ENCODE data around the gene MTERF2. TPM values are rescaled to one million over a fixed set of nuclear protein-coding genes. Genes with fewer than 3 reads are reported as not detected.
A peak's percentile ranks its signal among the peaks of the same experiment; 100 is the strongest.

MTERF2 gene
- total RNA-seq, 1 experiment from 2014 or later: 5.0 TPM

- no peaks in the 10 kb centered on the region for H3K23me2 ChIP-seq (ENCODE audit: insufficient read length, low read depth, low read length, poor library complexity, severe bottlenecking)
- no peak overlapping the region for H3K27ac ChIP-seq (ENCODE audit: insufficient read length, low read depth, low read length)
- H2BK15ac ChIP-seq (ENCODE audit: low read depth, low read length): no peak overlapping the region
- H3K18ac ChIP-seq (ENCODE audit: insufficient read length, low read depth, low read length): no peak overlapping the region
- no peaks in the 10 kb centered on the region for H4K20me1 ChIP-seq (ENCODE audit: control insufficient read depth, insufficient read depth, insufficient read length)
- H3K4me2 ChIP-seq (ENCODE audit: insufficient read depth, insufficient read length, low read length): no peak overlapping the region
- H3K79me2 ChIP-seq (ENCODE audit: insufficient read depth, low read length): no peaks in the 10 kb centered on the region
- H3T11ph ChIP-seq (ENCODE audit: low read length): no peak overlapping the region
- H4K8ac ChIP-seq (replicated peaks; ENCODE audit: insufficient read length, low read depth, low read length): no peak overlapping the region
- no peaks in the 10 kb centered on the region for H3K27me3 Mint-ChIP-seq (ENCODE audit: low read depth)
- H3K27ac Mint-ChIP-seq: peak overlapping the region in 1 of 3 experiments; percentile 2; a peak in 1 of 7 replicates
- H2BK5ac ChIP-seq (ENCODE audit: insufficient read length, low read length): no peak overlapping the region
- no peak overlapping the region for H3K4ac ChIP-seq (ENCODE audit: low read depth, low read length)
- no peak overlapping the region for H3K9ac ChIP-seq (ENCODE audit: extremely low read depth, insufficient read length, low read length)
- no peak for TF ChIP-seq CTCF (conservative IDR thresholded peaks at IDR 0.05)
- no peak overlapping the region for H2BK12ac ChIP-seq (ENCODE audit: insufficient read length, low read depth, low read length)
- no peak overlapping the region for H4K5ac ChIP-seq (ENCODE audit: insufficient read length, low read depth, low read length)
- H3K9me3 Mint-ChIP-seq: no peaks in the 10 kb centered on the region
- no peak overlapping the region for H3K23ac ChIP-seq (ENCODE audit: insufficient read length, low read depth, low read length)
- DNase-seq: no peak
- H2AFZ ChIP-seq (ENCODE audit: low read length): no peak overlapping the region
- no peaks in the 10 kb centered on the region for H3K79me1 ChIP-seq (ENCODE audit: insufficient read depth, low read depth, low read length, poor library complexity, severe bottlenecking)
- peaks cover 5 to 9% of the 10 kb centered on the region in 2 experiments for H3K4me1 Mint-ChIP-seq
- H2BK20ac ChIP-seq (ENCODE audit: low read depth, low read length, poor library complexity, severe bottlenecking): no peak overlapping the region
- no peak overlapping the region for H3K56ac ChIP-seq (ENCODE audit: insufficient read length, low read depth, low read length)
- no CpG with 5 or more reads among the region's 1 CpG for WGBS (ENCODE audit: extremely low coverage, insufficient read length, low lambda C conversion rate)
- no peaks in the 10 kb centered on the region for H3K9me3 ChIP-seq (ENCODE audit: control insufficient read depth, low read depth, low read length)
- no peak overlapping the region for H3K4me3 Mint-ChIP-seq
- no peaks in the 10 kb centered on the region for H3K4me1 ChIP-seq (ENCODE audit: insufficient read depth, low read length)
- H3K36me3 Mint-ChIP-seq (ENCODE audit: insufficient read depth in 1 of 3, low read depth in 3 of 3): 0 out of 7 replicates have a peak, but pooled peaks cover 0 to 1% (median 0%) of the 10 kb centered on the region in 3 experiments
- no peak overlapping the region for H2BK120ac ChIP-seq (ENCODE audit: low read depth, low read length, poor library complexity, severe bottlenecking)
- no peak overlapping the region for H3K14ac ChIP-seq (ENCODE audit: insufficient read depth, low read length)
- H2AK5ac ChIP-seq (ENCODE audit: insufficient read length, low read length): no peak overlapping the region
- H4K91ac ChIP-seq (ENCODE audit: insufficient read length, low read depth, low read length): no peak overlapping the region
- no peaks in the 10 kb centered on the region for H3K27me3 ChIP-seq (ENCODE audit: insufficient read depth, low read length)
These were observed 38.7 kb upstream of the MTERF2 start for GRCh38 chr12:107025671-107026070.

Data from H9 (cell line).